ENCODE measurements around the gene PRKG1. TPM values are rescaled to one million over a fixed set of nuclear protein-coding genes. Genes with fewer than 3 reads are reported as not detected.

The PRKG1 gene
- total and polyA plus RNA-seq, 8 donors, result 1.2 to 9.6 (median 2.9) TPM

- Histone ChIP-seq H3K9me3 (no peaks in the 10 kb centered on the region), H3K4me3 (no peak overlapping the region), H3K36me3 (no peaks in the 10 kb centered on the region), H3K27ac (no peak overlapping the region), H3K27me3 (no peaks in the 10 kb centered on the region), H3K4me1 (no peaks in the 10 kb centered on the region)
- intact Hi-C loops (cut with DNase I), result no loop called here
- 92% methylated on average over 4 of the region's 4 CpGs for WGBS, 2 donors
- DNase-seq, result no peak
- TF ChIP-seq, protein P1, sequence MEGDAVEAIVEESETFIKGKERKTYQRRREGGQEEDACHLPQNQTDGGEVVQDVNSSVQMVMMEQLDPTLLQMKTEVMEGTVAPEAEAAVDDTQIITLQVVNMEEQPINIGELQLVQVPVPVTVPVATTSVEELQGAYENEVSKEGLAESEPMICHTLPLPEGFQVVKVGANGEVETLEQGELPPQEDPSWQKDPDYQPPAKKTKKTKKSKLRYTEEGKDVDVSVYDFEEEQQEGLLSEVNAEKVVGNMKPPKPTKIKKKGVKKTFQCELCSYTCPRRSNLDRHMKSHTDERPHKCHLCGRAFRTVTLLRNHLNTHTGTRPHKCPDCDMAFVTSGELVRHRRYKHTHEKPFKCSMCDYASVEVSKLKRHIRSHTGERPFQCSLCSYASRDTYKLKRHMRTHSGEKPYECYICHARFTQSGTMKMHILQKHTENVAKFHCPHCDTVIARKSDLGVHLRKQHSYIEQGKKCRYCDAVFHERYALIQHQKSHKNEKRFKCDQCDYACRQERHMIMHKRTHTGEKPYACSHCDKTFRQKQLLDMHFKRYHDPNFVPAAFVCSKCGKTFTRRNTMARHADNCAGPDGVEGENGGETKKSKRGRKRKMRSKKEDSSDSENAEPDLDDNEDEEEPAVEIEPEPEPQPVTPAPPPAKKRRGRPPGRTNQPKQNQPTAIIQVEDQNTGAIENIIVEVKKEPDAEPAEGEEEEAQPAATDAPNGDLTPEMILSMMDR (IDR thresholded peaks at IDR 0.05), result no peak
- no peak for FAIRE-seq
- no peak for ATAC-seq
Observed at GRCh38 chr10:51180141-51180540, 105.9 kb downstream of the PRKG1 start.

DNA sequence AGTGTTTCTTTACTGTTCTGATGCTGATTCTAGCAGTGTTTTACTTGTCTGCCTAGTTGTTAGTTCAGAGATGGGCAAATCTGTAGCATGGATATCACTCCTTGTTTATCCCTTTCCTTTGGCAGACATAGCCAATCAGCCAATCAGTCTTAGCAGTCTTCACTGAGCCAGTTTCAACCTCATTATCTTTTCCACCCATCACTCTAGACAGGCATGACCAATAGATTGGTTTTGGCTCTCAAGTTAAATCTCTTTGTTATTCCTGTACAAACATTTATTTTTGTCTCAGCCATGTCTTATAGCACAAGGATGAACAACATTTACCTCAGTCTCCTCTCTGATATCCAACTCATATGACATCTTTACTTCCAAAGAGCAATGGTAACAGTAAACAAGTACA is 109.5 kb downstream of the PRKG1 start:
- DNase-seq, result no peak
- intact Hi-C loops (cut with DNase I), result no loop called here
- TF ChIP-seq, protein P1 (IDR thresholded peaks at IDR 0.05), result no peak
- FAIRE-seq, result no peak
- Histone ChIP-seq H3K27me3 (no peaks in the 10 kb centered on the region), H3K27ac (no peak overlapping the region), H3K4me3 (no peak overlapping the region), H3K4me1 (no peaks in the 10 kb centered on the region), H3K9me3 (no peaks in the 10 kb centered on the region), H3K36me3 (no peaks in the 10 kb centered on the region)
- no peak for ATAC-seq

DNA sequence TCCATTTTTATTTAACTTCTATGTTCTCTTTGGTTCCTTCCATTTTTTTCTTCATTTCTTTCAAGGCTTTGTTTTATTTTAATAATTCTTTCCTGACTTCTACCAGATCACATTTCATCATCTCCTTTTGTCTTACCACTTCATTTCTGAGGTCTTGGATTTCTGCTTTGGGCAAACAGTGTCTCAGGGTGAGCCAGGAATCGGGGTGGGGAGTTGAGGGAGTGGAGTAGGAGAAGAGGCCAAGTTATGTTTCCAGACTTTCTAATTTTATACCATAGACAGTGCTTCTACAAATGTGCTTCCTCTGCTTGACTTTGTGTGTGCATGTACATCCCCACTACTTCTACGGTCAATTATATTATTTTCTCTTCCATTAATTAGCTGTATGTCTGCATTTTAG is 112.1 kb downstream of the PRKG1 start:
- Histone ChIP-seq H3K27ac (no peak overlapping the region), H3K9me3 (no peaks in the 10 kb centered on the region), H3K4me1 (no peaks in the 10 kb centered on the region), H3K27me3 (no peaks in the 10 kb centered on the region), H3K36me3 (no peaks in the 10 kb centered on the region), H3K4me3 (no peak overlapping the region)
- no peak for FAIRE-seq
- TF ChIP-seq, protein P1 (IDR thresholded peaks at IDR 0.05), result no peak
- intact Hi-C loops (cut with DNase I), result no loop called here
- ATAC-seq, result no peak
- DNase-seq, result no peak
- WGBS, 2 donors, result 86 to 94% methylated on average over 2 of the region's 2 CpGs

DNA sequence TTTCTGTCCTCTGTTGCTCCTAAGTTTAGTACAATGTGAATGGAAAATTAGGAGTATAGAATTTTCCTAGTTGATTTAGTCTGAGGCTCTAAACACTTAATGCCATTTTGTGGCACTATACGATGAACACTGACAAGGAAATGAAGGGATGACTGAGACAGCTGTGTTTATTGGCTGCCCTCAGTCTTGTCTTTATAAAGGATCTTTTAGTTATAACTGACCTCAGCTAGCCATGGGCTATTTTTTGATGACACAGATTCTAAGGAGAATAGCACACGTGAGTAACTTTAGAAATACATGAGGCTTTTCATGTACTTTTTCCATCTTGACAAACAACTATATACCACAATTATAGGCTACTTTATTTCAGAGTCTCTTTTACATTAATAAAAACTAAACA is 113.7 kb downstream of the PRKG1 start:
- ATAC-seq (no peak), FAIRE-seq (no peak), DNase-seq (no peak)
- intact Hi-C loops (cut with DNase I), result no loop called here
- no peaks in the 10 kb centered on the region for H3K9me3 ChIP-seq
- H3K27ac ChIP-seq, result no peak overlapping the region
- H3K4me3 ChIP-seq, result no peak overlapping the region
- H3K4me1 ChIP-seq, result no peaks in the 10 kb centered on the region
- 81 to 94% methylated on average over 2 of the region's 2 CpGs for WGBS, 2 donors
- H3K27me3 ChIP-seq, result no peaks in the 10 kb centered on the region
- H3K36me3 ChIP-seq, result no peaks in the 10 kb centered on the region
- TF ChIP-seq, protein P1 (IDR thresholded peaks at IDR 0.05), result no peak

DNA sequence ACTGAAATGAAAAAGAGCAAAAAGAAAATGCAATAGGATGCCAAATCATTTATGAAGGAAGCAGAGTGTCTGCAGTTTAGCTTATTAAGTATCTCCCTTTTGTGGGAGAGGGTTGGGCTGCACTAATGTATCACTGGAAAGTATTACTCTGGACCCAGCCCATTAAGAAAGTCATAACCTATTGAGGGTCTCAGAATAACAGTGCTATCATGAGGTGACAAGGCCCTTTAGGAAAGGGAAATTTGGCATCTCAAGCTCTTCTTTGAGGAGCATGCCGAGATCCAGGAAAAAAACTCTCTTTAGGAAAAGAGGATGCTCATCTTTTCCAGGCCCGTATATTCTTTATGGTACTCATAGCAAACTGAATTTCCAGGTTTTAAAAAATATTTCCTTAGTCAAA is 114.6 kb downstream of the PRKG1 start:
- FAIRE-seq, result no peak
- no peak for DNase-seq

More for the DNA sequence above, 114.6 kb downstream of the PRKG1 start:
- no peaks in the 10 kb centered on the region for H3K4me1 ChIP-seq
- no peak overlapping the region for H3K27ac ChIP-seq
- ATAC-seq, result no peak
- no peaks in the 10 kb centered on the region for H3K27me3 ChIP-seq
- H3K9me3 ChIP-seq, result no peaks in the 10 kb centered on the region
- TF ChIP-seq, protein P1 (IDR thresholded peaks at IDR 0.05), result no peak
- intact Hi-C loops (cut with DNase I), result no loop called here
- no peak overlapping the region for H3K4me3 ChIP-seq
- no peaks in the 10 kb centered on the region for H3K36me3 ChIP-seq
- WGBS, 2 donors, result 92 to 94% methylated on average over 2 of the region's 2 CpGs
